ENCODE measurements around the gene STRA6.

DNA sequence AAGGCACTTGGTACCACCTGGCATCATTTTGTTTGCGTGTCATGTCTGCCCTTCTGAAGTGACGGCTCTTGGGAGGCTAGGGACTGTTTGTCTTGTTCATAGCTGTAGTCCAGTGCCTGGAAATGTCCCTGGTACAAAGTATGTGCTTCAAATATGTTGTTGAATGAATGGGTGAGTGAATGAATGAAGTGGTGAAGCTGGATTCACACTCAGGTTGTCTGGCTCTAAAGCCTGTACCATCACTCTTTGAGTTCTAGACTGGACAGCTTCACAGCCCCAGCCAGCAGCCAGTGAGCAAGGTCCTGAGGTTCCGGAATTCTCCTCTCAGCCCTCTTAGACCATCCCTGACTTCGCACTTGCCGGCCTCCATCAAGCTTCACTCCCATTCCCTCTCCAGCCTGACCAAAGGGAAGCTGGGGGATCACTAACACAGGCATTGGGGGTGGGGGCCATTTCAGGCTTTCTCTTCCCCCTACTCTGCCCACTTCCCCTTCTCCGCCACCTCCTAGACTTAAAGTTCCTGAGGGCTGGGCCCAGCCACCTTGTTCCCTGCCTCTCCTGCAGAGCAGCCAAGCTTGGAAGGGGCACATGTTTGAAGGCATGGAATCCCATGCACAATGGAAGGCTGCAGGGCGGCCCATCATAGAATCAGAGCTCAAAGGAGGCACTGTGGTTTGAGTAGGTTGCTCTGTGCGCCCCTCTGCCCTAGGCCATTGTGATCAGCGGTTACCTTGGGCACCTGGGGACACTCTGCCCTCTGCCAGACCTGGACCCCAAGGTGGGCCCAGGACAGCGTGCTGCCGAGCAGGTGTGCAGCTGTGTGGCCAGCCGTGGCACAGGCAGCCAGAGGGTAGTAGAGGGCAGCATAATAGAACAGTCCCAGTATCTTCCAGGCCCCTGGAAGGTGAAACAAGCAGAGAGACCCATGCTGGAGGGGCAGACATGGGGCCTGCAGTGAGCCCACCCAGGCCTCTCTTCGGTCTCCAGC is 7.7 kb downstream of the STRA6 start:
- no peak for TF ChIP-seq POLR2A (IDR thresholded peaks at IDR 0.05; ENCODE audit: low read length)
- TF ChIP-seq, protein P1, sequence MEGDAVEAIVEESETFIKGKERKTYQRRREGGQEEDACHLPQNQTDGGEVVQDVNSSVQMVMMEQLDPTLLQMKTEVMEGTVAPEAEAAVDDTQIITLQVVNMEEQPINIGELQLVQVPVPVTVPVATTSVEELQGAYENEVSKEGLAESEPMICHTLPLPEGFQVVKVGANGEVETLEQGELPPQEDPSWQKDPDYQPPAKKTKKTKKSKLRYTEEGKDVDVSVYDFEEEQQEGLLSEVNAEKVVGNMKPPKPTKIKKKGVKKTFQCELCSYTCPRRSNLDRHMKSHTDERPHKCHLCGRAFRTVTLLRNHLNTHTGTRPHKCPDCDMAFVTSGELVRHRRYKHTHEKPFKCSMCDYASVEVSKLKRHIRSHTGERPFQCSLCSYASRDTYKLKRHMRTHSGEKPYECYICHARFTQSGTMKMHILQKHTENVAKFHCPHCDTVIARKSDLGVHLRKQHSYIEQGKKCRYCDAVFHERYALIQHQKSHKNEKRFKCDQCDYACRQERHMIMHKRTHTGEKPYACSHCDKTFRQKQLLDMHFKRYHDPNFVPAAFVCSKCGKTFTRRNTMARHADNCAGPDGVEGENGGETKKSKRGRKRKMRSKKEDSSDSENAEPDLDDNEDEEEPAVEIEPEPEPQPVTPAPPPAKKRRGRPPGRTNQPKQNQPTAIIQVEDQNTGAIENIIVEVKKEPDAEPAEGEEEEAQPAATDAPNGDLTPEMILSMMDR (IDR thresholded peaks at IDR 0.05): no peak
- no peak for TF ChIP-seq CHD4 (IDR thresholded peaks at IDR 0.05; ENCODE audit: borderline replicate concordance)
- no peak for TF ChIP-seq HOXB13 (CRISPR knock-in tag; IDR thresholded peaks at IDR 0.05; ENCODE audit: low read depth)
- no peak for TF ChIP-seq RAD21 (conservative IDR thresholded peaks at IDR 0.05 in 1 of 2, IDR thresholded peaks at IDR 0.05 in 1 of 2)
- no peak for TF ChIP-seq CBX2 (IDR thresholded peaks at IDR 0.05; ENCODE audit: borderline replicate concordance, low read depth)
- TF ChIP-seq ELK1 (IDR thresholded peaks at IDR 0.05; ENCODE audit: low read depth, low read length): no peak
